Activated CD8-positive, alpha-beta memory T cell treated with anti-CD3 and anti-CD28 coated beads for 4 hours (primary cell): ENCODE measurements around the gene FOXP2.
"Not testable (repeated sequence)": the region's sequence is repeated elsewhere in the genome, so short reads cannot be mapped to it uniquely, and the experiment has no call there.

Source experiments
- DNase-seq, 2 donors: peaks; one replicate each; pipeline ENCODE4 v3.0.0-alpha.2; 2020; ENCODE audit warnings: low read depth in 2 of 2

Gene FOXP2

DNA sequence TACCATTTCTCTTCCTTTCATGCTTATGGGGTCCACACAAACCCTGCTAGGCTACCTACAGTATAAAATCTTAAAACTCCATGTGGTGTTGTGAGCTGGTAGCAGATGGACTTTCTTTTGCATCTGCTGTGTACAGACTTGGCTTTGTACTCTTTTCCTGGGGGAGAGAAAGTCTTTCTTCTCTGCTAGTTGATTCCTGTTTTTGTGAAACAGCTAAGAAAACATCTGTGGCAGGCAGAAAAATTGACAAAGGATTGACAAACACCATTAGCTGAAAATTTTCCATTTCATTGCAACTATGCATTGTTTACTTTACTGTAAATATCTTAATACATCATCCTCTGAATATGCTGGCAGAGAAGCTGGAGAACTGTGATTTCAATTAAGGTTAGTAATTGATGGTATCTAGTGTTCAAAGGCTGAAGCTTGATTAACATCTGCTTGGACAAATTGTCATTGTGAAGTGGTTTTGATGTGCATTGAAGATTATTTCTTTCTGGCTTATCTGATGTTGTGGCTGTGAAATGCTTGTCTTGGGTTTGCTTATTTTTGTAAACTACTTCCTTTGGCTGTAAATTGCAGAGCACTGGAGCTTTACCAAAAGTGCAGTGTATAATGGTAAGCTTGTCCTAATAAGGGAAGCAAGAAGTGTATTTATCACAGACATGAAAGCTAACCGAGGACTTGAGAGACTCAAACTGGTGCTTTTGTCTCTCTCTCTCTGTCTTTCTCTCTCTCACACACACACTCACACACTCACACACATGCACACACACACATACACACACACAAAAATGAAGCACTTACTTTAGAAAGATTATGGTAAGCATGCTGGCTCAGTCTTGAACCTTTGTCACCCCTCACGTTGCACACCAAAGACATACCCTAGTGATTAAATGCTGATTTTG lies at the start of gene FOXP2:
Gene FOXP2, plus strand, starts transcription at position 660 of the 908 bp plus-strand sequence. CDS start 11,697 bp downstream, outside the sequence.
- DNase-seq = no peak

DNA sequence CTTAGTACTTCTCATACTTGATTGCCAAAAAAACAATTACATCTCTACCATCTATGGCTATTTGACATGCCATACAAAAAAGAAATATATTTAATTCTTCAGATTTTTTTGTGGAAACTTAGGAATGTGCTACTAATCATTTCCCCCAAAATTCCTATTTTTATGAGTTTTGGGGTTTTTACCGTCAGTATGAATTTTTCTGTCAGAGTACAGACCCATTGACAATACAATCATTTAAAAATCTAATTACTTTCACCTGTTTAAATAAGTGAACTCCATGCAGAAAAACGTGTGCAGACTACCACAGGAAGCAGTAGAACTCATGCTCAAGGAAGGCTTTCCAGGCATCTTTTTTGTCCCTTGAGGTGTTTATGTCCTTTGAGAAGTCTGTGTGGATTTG lies 48.8 kb upstream of the FOXP2 start:
- DNase-seq = no peak

DNA sequence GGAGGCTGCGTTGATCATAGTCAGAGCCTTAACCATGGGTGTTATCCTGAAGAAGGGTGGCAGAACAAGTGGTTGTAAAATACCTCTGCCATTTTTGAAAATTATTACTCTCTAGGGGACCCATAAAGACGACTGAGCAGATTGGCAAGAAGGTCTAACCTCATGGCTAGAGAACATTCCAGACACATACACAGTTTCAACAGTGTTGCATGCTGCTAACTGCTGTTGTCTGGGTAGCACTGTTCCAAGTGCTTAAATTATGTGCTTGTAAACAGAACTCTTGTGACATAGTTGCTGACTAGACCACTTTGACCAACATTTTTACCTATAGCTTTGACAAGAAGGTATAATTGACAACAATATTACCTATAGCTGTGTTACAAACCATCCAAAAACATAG lies 46.1 kb upstream of the FOXP2 start:
- DNase-seq = no peak

DNA sequence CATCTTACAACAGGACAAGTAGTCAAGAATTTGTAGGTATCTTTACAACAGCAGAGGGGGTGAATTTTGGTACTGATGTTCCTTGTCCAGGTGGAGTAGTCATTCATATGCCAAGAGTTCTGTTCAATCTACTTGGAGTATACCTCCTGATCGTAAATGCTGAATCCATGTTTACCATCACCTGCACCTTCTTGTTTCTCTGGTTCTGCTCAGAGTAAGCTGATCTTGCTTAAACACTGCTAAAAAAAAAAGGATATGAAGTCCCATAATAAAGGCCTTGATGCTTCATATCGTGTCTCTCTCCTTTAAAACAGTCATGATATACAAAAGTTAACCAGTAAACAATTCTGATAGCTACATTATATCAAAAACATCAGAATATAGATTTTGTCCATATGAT lies 45.3 kb upstream of the FOXP2 start:
- no peak for DNase-seq

DNA sequence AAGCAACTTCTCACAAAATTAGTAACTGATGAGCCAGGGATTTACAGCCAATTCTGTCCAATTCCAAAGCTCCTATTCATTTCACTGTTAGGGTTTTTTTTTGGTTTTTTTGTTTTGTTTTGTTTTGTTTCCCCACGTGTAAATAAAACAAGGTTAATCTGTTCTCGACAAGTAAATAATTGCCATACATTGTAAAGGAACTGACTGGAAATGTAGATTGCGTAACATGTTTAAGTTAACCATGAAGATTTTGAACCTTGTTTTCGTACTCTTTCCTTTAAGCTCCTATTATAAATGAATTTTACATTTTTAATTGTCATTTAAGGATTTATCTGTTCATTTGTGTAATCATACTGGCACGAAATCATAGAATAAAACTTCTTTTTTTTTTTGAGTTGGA lies 42.0 kb upstream of the FOXP2 start:
- no peak for DNase-seq

DNA sequence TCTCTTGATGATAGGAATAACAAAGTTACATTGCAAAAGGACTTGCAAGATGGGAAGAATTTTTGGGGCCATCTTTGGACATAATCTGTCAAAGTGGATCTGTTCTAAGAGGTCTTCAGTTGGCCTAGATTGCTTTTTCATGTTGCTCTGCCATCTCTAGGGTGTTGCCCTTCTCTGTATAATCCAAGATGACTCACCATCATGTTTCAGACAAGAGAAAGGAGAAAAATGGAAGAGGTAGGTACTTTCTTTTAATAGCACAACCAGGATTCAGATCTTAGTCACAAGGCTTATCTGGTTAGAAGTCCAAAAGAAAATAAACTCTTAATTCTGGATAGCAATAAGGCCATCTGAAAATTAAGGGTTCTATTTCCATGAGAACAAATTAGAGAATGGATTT lies 38.7 kb upstream of the FOXP2 start:
- no peak for DNase-seq

DNA sequence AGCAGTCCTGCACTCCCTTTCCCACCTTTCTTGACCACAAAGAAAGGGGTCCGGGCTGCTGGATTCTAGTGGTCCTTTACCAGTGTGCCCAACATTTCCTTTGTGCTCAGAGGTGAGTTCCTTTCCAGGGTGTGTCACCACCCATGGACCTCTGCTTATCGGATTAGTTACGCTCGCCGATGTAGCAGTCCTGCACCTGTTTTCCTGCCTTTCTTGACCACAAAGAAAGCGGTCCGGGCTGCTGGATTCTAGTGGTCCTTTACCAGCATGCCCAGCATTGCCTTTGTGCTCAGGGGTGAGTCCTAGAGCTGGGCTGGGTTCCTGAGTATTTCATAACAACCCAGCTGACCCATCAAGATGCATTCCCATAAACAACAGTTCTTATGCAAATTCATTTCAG lies 30.7 kb upstream of the FOXP2 start:
- DNase-seq = not testable (repeated sequence)

DNA sequence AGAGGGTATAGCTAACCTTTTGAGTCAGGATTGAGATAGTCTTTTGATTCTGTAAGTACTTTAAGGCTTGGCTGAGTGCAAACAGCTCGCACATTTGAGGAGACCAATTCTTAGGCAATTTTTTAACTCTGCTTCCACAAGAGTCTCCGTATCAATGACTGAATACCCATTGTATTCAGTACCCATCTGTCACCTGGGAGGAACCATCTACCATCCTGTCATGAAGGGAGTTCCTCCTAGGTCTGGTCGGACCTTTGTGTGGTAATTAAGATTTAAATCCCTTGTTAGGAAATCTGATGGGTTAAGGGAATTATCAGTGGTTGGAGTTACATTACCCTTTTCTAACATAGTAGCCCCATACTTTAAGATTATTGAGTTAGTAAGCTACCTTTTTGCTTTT lies 30.3 kb upstream of the FOXP2 start:
- DNase-seq = not testable (repeated sequence)

DNA sequence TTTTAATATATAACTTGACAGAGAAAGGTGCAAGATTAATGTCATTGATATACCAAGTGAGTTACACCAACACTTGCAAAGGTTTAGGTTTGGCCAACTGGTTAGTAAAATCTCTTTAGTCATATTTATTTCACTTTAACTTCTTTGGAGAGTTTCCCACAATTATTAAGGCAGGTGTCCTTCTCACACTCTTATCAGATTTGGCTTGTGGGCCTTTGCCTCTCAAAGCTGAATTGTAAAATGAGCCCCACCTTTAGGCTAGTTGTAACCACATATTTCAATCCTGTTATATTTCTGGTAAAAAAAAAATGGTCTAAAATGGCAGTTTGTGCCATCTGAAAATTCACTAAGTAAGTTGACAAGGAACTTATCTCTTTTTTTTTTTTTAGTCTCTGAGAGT lies 26.6 kb upstream of the FOXP2 start:
- no peak for DNase-seq

DNA sequence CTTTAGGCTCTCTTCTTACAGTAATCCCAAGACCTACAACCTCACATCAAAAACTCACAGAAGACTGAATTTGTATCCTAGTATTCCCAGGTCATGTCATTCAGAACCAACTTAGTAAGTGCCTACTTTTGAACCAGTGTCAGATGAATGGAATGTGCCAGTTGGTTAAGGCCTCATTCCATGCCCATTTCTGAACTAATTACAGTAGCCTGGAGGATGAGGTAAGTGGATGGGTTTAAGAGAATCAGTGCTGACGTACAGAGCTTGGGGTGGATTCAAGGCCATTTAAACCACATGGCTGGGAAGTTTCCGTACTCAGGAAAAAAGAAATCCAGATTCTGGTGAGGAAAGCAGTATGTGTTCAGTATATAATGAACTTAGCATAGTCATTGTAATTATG lies 21.9 kb upstream of the FOXP2 start:
- no peak for DNase-seq

DNA sequence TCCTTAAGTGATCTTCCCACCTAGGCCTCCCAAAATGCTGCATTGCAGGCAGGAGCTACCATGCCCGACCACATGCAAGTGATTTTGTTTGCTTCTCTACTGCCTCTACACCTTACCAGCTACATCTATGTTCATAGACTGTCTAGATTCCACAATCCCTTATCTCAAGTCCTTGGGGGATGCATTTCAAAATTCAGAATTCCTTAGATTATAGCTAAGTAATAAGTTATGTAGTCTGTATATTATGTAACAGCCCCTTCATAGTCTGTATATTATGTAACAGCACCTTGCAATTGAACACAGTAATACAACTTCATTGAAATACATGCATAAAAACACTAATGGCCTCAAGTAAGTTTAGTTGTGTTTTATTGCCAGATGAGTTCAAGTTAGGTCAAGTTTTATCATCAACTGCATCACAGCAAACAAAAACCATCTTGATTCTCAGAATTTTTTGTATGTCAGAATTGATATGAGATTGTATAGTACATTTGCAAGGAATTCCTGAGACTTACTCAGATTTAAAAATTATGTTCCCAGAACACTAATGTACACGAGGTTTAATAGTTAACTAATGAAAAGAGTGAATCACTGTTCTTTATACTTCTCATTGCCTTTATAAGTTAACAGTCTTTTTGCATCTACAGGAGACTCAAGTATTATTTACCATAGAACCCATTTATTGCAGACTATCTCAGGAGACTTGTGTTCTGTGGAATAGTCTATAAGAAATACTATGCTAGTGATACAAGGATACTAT lies 11.6 kb upstream of the FOXP2 start:
- DNase-seq = no peak

DNA sequence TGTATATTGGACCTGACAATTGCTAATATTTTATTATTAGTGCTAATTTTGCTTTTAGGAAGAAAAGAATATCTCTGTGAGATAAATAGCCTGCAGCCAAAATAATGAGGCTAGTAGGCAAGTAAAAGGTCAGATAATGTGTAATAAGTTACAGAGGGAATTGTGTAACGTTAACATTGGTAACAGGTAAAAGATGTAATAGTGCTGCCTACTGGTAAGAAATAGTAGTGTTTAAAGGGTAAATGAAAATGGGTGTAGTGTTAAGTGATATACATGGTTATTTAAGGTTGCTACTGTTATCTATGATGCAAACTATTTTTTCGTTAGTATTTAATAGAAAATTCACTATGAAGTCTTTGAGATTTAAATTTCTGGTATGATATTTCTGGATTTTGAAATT lies 9.2 kb upstream of the FOXP2 start:
- no peak for DNase-seq

DNA sequence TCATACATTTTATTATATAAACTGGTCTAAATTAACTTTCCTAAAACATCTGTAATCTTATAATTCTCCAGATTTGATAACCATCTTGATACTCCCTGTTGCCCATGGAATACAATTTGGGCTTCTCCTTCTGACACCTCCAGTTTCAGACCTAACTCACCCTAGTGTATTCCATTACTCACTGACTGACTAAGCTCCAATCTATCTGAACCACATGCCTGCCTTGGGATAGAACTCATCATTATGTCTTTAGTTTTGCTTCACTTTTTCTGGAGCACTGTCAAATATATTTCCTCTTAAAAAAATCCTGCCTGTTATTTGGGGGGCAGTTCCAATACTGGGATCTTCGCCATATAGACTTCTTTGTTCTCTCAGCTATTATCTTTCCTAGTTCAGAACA lies 4.9 kb upstream of the FOXP2 start:
- no peak for DNase-seq

DNA sequence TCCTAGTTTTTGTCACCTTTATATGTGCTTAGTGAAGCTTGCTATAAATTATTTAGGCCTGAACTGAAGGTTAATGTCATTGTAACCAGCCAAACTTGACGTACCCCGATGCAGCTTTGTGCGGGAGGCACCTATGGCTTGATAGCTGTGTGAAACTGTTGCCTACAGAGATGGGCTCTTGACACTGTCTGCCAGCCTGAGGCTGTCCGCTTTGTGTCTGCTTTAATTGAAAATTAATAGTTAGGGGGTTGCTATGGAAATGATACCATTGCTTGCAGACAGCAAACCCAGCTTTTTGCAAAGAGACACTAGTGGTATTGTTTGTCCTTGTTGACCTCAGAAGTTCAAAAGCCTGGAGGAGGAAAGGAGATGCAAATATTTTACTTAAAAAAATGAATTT lies 2.1 kb upstream of the FOXP2 start:
- no peak for DNase-seq

DNA sequence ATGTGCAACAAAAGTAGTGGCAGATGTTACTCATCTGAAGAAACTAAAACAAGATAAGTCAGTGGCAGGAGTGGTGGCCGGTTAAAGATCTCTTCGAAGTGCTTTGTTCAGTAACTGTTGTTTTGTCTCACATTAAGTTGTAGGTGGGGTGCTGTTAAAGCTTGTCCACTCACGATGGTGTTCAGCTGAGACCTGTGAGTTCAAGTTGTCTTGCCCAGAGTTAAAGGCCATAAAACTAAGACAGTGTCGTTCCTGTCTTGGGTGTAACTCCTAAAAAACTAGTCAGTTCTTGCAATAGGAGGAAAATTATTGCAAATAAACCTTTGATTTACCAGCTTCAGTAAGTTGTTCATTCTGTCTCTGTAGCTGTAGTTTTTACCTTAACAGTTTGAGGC lies 857 bp upstream of the FOXP2 start:
- no peak for DNase-seq

DNA sequence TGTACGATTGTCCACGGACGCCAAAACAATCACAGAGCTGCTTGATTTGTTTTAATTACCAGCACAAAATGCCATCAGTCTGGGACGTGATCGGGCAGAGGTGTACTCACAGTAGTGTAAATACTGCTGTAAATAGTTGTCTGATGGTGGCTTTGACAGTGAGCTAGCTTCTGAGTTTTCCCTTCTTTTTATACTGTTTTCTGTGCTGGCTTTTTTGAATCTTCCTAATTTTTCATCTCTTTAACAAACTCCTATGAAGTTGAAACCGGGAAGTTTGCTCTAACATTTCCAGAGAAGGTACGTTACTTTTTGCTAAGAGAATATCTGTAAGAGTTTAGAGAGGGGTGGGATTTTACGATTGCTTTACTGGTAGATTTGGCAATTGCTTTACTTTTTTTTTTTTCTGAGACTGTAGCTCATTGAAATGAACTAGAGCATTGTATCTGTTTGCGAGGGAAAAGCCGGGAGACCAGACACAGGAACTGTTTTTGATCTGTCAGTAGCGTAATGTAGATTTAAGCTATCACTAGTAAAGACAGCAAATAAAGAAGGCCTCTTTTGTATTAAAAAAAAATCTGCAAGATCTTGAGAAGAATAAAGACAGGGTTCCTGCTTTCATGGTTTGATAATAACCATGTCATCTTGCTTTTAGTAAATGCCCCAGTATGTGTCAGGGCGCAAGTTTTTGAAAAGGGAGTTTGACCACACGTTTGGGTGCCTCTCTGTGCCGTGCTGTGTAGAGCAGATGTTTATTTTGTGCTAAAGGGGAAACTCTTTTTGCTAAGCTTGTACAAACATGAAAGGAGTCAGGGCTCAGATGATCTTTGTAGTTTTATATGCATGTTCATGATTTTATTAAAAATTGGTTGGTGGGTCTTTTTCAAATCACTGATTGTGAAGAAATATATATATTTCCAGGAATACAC lies 712 bp downstream of the FOXP2 start:
- no peak for DNase-seq

DNA sequence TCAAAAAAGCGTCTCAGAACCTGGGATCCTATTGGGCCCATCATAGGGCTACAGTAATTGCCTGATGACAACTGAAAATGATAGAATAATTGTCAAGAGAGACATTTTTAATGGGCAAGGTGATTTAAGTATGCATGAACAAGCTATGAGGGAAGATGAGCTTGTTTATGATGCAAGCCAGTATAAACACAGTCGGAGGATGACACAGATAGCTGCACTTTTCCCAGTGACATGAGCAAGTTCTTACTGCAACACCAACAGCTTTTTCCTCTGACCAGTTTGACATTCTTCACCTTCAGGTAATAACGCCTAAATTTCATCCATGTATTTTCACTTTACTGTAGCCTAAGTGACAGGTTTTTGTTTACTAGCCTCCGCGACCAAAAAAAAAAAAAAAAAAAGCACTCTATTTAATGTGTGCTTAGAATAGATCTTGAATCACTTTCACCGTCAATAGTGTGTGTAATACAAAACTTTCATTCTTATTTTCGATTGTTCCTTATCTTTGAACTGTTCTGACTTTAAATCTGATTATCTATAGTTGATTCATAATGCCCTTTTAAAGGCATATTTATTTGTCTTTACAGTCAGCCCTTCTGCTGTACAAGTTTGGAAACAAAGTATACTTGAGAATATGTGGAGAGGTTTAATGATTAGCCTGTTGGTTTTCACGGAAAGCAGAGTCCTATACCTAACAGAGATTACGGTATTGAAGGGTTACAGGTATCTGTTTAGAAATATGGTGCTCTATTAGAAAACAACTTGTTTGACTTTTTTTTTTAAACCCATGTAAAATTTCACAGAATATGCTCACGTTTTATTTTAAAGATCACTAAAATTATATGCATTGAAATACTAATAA lies 1.7 kb downstream of the FOXP2 start:
- no peak for DNase-seq

DNA sequence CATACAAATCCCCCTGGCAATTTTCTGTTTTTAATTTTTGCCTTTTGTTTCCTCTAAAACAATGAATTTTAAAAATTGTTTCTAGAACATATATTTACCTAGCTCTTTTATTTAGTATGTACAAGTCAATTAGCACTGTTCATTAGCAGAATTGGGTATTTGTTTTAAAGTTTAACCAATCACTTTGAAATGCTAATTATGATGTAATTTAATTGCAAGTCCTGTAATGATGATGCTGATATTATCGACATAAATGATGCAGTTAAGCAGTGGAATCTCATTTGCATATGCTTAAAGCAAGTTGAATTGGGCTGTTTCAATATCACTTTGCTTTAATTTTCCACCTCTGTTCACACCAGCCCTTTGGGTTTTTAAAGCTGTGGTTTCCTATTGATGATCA lies 2.7 kb downstream of the FOXP2 start:
- no peak for DNase-seq

DNA sequence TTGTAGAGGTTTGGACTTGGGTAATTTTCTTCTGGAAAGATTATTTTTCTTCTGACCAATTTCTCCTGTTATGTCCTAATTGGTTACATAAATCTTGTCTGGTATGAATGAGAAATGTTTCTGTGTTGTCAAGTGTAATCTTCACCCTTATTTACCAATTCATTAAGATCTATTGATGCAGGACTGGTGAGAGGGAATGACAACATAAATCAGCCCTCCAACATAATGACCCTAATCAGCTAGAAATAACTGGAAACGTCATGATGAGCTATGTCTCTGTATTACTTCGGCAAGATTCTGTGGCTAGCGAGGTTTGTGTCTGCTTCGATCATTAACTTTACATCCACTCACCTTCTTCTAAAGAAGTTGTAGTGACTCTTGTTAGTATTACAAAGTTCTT lies 3.5 kb downstream of the FOXP2 start:
- DNase-seq = no peak

DNA sequence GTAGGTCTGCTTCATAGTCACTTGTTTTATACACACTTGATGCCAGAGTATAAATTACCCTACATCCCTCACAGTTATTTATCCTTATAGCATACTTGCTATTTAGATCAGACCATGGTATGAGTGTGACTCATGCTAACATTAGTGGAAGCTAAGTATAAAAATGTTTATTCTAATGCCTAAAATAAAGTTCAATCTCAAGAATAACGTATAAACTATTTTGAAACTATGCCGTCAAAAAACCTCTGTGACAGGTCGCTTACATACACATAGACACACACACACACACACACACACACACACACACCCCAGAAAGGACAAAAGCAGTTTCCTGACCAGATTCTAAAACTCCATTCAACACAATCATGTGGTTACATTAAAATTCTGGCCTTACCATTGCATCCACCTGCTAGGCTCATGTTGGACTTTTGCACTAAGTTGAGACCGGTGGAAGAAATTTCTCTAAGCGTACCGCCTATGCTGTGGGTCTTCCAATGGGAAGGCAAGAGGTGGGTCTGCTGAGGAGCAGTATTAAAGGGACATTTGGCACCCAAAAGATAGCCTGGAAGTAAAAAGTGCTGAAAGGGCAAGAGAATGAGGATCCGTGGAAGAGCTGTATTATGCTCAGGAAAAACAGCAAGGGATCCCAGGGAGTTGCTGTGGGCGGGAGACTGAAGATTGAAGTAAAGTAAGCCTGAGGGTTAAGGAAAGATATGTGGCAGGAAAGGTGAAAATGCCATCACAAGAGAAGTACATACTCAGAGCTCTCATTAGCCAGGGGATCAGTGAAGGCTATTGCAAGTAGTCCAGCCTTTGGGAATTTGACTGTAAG lies 5.0 kb downstream of the FOXP2 start:
- DNase-seq = no peak
